ENCODE results near the gene EHBP1.

GRCh38 chr2:63015389-63015788 is 309.9 kb downstream of the EHBP1 start:
- TF ChIP-seq CTCF (IDR thresholded peaks at IDR 0.05) (no peak), POLR2AphosphoS5 (IDR thresholded peaks at IDR 0.05) (no peak)

Data from stomach (tissue), 4 donors.